ENCODE results near the gene BHLHA15. TPM values are rescaled to one million over a fixed set of nuclear protein-coding genes. Genes with fewer than 3 reads are reported as not detected.
A peak's percentile ranks its signal among the peaks of the same experiment; 100 is the strongest.

The BHLHA15 gene
- total RNA-seq, 6 donors from 2014 or later, result 2.4 to 20.1 (median 3.5) TPM; not detected in 1

DNA sequence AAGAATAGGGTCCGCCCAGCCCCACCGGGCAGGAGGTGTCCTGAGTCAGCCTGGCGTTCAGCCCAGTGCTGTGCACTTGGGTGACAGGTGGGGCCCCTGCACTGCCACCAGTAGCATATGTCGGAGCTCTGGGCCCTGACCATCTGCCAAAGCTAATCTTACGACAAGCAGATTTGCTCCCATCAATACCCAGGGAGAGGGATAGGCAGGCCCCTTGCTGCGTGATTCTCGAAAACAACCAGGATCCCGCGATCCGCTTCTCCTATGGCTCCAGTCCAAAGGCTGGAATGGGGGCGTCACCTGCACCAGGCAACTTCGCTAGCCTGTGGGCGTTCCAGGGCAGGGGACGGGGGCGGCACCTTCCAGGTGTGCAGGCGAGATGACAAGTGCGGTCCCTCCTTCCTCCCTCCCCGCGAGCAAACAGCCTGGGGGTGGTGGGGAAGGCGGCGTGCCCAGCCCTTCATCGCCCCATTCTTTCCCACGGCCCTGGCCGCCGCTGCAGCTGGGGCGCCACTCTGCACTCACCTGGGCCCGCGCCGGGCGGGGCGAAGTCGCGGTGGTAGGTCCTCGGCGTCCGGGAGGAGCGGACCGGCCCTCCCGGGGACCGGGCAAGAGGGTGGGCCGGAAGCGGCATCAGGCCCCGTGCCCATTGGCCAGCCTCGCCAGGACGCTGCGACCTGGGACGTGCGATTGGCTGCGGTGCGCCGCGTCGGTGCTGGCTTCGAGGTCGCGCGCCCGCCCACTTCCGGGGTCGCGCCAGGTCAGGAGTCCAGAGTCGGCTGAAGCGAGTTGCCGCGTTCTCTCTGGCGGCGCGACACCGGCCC, 40.6 kb downstream of the BHLHA15 start, which contains the start of gene TECPR1:
TECPR1 (minus strand) TSS at position 632 of the 824 bp plus-strand sequence. CDS start 6,086 bp downstream, outside the sequence.
- 0 to 2% methylated on average over 25 to 30 of the region's 69 CpGs for WGBS, 2 donors
- Histone ChIP-seq H3K9me3 (no peaks in the 10 kb centered on the region), H3K27ac (peak within 1 kb of the TSS; percentile 79 to 91 (median 89)), H3K27me3 (no peaks in the 10 kb centered on the region), H3K4me1 (peaks cover 40 to 60% (median 57%) of the 10 kb centered on the region in 4 donors), H3K4me3 (peak within 1 kb of the TSS; percentile 69 to 92 (median 76)), H3K36me3 (peaks cover 0 to 17% (median 4%) of the 10 kb centered on the region in 4 donors)
- ATAC-seq (ENCODE audit: low FRiP score in 2 of 2), result peak; percentile 98 to 99
- DNase-seq, result peak; percentile 97 to 99
- peak in 1 of 6 experiments; percentile 3 for TF ChIP-seq CTCF (IDR thresholded peaks at IDR 0.05)
- no peak for TF ChIP-seq EP300 (IDR thresholded peaks at IDR 0.05)
- TF ChIP-seq POLR2AphosphoS5 (IDR thresholded peaks at IDR 0.05), result peak; percentile 84 to 85
- peak in 2 of 4 donors; percentile 2 to 76 for TF ChIP-seq POLR2A (IDR thresholded peaks at IDR 0.05)

DNA sequence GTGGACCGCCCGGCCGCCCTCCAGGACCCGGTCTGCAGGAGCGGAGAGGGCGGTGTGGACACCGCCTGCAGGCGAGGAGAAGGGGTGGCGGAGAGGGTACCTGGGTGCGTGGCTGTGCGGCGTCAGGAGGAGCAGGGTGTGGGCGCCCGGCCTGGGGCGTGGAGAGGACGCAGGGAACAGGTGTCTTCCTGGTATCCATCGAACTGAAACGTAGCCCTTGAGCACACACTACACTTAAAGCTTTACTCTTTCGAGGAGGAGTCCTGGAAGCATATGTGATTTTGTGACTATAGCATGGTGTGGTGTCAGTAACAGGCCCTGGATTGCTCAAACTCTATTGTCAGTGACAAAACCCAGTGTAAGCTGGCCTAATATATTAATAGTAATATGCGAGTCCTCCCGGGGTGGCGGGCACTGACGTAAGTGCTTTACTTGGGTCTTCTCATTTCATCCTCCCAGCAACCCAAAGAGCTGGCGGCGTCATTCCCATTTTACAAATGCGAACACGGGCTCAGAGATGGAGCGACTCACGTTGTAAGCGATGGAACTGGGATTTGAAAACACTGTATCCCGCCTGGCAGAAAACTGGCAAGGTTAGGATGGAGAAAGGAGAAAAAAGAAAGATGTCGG, 41.3 kb downstream of the BHLHA15 start:
- no peak for DNase-seq
- no peaks in the 10 kb centered on the region for H3K9me3 ChIP-seq
- peak overlapping the region; percentile 69 to 92 (median 76) for H3K4me3 ChIP-seq
- H3K27me3 ChIP-seq, result no peaks in the 10 kb centered on the region
- peaks cover 40 to 54% (median 53%) of the 10 kb centered on the region in 4 donors for H3K4me1 ChIP-seq
- ATAC-seq (ENCODE audit: low FRiP score in 2 of 2), result peak; percentile 23 to 39
- peak overlapping the region; percentile 79 to 91 (median 89) for H3K27ac ChIP-seq
- WGBS, 2 donors, result 32 to 37% methylated on average over 18 of the region's 32 CpGs
- H3K36me3 ChIP-seq, result peaks cover 0 to 20% (median 8%) of the 10 kb centered on the region in 4 donors
- no peak for TF ChIP-seq POLR2AphosphoS5 (IDR thresholded peaks at IDR 0.05)
- TF ChIP-seq CTCF (IDR thresholded peaks at IDR 0.05), result peak in 2 of 6 experiments; percentile 23 to 28
- TF ChIP-seq POLR2A (IDR thresholded peaks at IDR 0.05), result peak in 1 of 4 donors; percentile 41
- TF ChIP-seq EP300 (IDR thresholded peaks at IDR 0.05), result no peak

GRCh38 chr7:98254516-98254915, 43.3 kb downstream of the BHLHA15 start:
- H3K9me3 ChIP-seq, result no peaks in the 10 kb centered on the region
- WGBS, 2 donors, result 88 to 98% methylated on average over 4 of the region's 4 CpGs
- no peak for ATAC-seq (ENCODE audit: low FRiP score in 2 of 2)
- TF ChIP-seq EP300 (IDR thresholded peaks at IDR 0.05), result no peak
- no peak for TF ChIP-seq POLR2A (IDR thresholded peaks at IDR 0.05)
- TF ChIP-seq POLR2AphosphoS5 (IDR thresholded peaks at IDR 0.05), result no peak
- TF ChIP-seq CTCF (IDR thresholded peaks at IDR 0.05), result no peak
- no peak overlapping the region for H3K27ac ChIP-seq
- H3K4me3 ChIP-seq, result no peak overlapping the region
- H3K36me3 ChIP-seq, result peaks cover 0 to 20% (median 10%) of the 10 kb centered on the region in 4 donors
- no peak for DNase-seq
- peaks cover 31 to 35% (median 33%) of the 10 kb centered on the region in 4 donors for H3K4me1 ChIP-seq
- H3K27me3 ChIP-seq, result no peaks in the 10 kb centered on the region

DNA sequence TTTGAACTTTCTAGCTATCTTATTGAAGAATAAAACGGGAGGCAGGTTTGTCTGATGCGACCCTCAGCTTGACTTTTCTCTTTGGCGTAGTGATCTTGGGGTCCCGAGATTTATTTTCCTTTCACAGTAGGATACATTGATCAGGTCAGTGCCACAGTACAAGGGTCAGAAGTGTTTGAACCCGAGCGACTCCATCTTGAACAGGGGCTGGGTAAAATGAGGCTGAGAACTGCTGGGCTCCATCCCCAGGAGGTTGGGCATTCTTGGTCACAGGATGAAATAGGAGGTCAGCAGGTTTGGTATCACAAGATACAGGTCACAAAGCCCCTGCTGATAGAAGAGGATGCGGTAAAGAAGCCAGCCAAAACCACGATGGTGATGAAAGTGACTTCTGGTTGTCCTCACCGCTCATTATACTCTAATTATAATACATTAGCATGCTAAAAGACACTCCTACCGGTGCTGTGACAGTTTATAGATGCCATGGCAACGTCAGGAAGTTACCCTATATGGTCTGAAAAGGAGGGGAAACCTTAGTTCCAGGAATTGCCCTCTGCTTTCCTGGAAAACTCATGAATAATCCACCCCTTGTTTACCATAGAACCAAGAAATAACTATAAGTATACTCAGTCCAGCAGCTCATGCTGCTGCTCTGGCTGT, 43.8 kb downstream of the BHLHA15 start:
- TF ChIP-seq POLR2AphosphoS5 (IDR thresholded peaks at IDR 0.05) (no peak), EP300 (IDR thresholded peaks at IDR 0.05) (no peak), CTCF (IDR thresholded peaks at IDR 0.05) (no peak), POLR2A (IDR thresholded peaks at IDR 0.05) (no peak)
- ATAC-seq (ENCODE audit: low FRiP score in 2 of 2) (no peak), DNase-seq (no peak)
- H3K9me3 ChIP-seq, result no peaks in the 10 kb centered on the region
- peaks cover 0 to 20% (median 10%) of the 10 kb centered on the region in 4 donors for H3K36me3 ChIP-seq
- no peak overlapping the region for H3K27ac ChIP-seq
- peaks cover 27 to 30% (median 29%) of the 10 kb centered on the region in 4 donors for H3K4me1 ChIP-seq
- 78 to 82% methylated on average over 11 of the region's 11 CpGs for WGBS, 2 donors
- no peaks in the 10 kb centered on the region for H3K27me3 ChIP-seq
- H3K4me3 ChIP-seq, result no peak overlapping the region
